OCI-LY7 (cell line): Measurements from ENCODE around the gene HDGFL2.

ENCODE experiments used
- EZH2phosphoT487 ChIP-seq: fragments of 200-600 bp; sonication (generic); IDR thresholded peaks from 2 replicates; pipeline ENCODE4 v1.6.1; 2018; ENCODE audit warnings: low read depth, borderline replicate concordance, mild to moderate bottlenecking, mixed run types, antibody characterized with exemption, low read length, moderate library complexity, mixed read lengths
- TF ChIP-seq, protein P1 (sequence below): fragments of 200-600 bp; sonication (generic); conservative IDR thresholded peaks from 2 replicates; pipeline ENCODE4 v1.5.1; 2014; ENCODE audit warnings: mild to moderate bottlenecking, antibody characterized with exemption, low read length, moderate library complexity, mixed read lengths

DNA sequence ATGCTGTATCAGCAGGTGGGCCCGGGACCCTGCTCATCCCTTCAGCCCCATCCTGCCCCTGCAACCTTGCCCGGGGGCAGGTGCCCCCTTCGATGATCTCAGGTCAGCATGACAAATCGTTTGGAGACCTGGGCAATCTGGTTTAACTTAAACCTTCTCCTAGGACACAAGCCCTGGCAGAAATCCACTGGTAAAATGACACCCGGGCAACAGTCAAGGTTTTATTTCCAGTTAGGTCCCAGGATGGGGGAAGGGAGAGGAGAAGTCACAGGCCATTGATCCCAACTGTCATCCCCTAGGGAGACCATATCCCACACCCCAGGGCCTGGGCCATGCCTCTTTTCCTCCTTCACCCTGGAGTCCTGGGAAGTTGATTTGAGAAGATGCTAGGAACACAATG is 64.7 kb downstream of the HDGFL2 start:
- TF ChIP-seq, protein P1, sequence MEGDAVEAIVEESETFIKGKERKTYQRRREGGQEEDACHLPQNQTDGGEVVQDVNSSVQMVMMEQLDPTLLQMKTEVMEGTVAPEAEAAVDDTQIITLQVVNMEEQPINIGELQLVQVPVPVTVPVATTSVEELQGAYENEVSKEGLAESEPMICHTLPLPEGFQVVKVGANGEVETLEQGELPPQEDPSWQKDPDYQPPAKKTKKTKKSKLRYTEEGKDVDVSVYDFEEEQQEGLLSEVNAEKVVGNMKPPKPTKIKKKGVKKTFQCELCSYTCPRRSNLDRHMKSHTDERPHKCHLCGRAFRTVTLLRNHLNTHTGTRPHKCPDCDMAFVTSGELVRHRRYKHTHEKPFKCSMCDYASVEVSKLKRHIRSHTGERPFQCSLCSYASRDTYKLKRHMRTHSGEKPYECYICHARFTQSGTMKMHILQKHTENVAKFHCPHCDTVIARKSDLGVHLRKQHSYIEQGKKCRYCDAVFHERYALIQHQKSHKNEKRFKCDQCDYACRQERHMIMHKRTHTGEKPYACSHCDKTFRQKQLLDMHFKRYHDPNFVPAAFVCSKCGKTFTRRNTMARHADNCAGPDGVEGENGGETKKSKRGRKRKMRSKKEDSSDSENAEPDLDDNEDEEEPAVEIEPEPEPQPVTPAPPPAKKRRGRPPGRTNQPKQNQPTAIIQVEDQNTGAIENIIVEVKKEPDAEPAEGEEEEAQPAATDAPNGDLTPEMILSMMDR = no peak
- TF ChIP-seq EZH2phosphoT487 = no peak
